Neural progenitor cell (in vitro differentiated cells): Measurements from ENCODE around the gene CFAP61.

ENCODE experiments used
- EZH2 ChIP-seq: fragments of 200-600 bp; sonication (generic); IDR thresholded peaks from 2 replicates; pipeline ENCODE4 v1.6.1; 2017; ENCODE audit warnings: antibody characterized with exemption, mild to moderate bottlenecking, moderate library complexity
- TF ChIP-seq, protein P1 (sequence below): fragments of 200-600 bp; sonication (generic); IDR thresholded peaks from 2 replicates; pipeline ENCODE4 v1.5.1; 2017; ENCODE audit warnings: antibody characterized with exemption, mild to moderate bottlenecking

GRCh38 chr20:20022498-20022897 is 29.8 kb upstream of the CFAP61 start:
- TF ChIP-seq, protein P1, sequence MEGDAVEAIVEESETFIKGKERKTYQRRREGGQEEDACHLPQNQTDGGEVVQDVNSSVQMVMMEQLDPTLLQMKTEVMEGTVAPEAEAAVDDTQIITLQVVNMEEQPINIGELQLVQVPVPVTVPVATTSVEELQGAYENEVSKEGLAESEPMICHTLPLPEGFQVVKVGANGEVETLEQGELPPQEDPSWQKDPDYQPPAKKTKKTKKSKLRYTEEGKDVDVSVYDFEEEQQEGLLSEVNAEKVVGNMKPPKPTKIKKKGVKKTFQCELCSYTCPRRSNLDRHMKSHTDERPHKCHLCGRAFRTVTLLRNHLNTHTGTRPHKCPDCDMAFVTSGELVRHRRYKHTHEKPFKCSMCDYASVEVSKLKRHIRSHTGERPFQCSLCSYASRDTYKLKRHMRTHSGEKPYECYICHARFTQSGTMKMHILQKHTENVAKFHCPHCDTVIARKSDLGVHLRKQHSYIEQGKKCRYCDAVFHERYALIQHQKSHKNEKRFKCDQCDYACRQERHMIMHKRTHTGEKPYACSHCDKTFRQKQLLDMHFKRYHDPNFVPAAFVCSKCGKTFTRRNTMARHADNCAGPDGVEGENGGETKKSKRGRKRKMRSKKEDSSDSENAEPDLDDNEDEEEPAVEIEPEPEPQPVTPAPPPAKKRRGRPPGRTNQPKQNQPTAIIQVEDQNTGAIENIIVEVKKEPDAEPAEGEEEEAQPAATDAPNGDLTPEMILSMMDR = no peak
- no peak for TF ChIP-seq EZH2
